SK-N-SH treated with all-trans-retinoic acid at 6 μM for 48 hours (cell line): Measurements from ENCODE around the gene ISG15.

Experiments
- ATAC-seq: fragments of 200-7000 bp; cut with Tn5 transposase; 3 replicates; pipeline ENCODE4 v1.9.1; 2020; ENCODE audit warnings: mild to moderate bottlenecking, moderate library complexity
- ARNTL ChIP-seq: fragments of 450-650 bp; formaldehyde crosslinking; IDR thresholded peaks from 2 replicates; pipeline ENCODE4 v1.5.0; 2020; ENCODE audit warnings: low read depth, mild to moderate bottlenecking, moderate library complexity, borderline replicate concordance
- BACH2 ChIP-seq: fragments of 250-450 bp; sonication (Bioruptor Pico); IDR thresholded peaks from 2 replicates; pipeline ENCODE4 v1.9.0; 2021; ENCODE audit warnings: mild to moderate bottlenecking, borderline replicate concordance
- CREB5 ChIP-seq: fragments of 250-450 bp; sonication (Bioruptor Pico); IDR thresholded peaks from 2 replicates; pipeline ENCODE4 v1.5.1; 2020; ENCODE audit warnings: low read depth, mild to moderate bottlenecking, moderate library complexity
- ESRRG ChIP-seq: fragments of 250-450 bp; sonication (Bioruptor Pico); IDR thresholded peaks from 2 replicates; pipeline ENCODE4 v1.6.1; 2021; ENCODE audit warnings: mild to moderate bottlenecking
- ISL1 ChIP-seq: fragments of 250-450 bp; sonication (Bioruptor Pico); IDR thresholded peaks from 2 replicates; pipeline ENCODE4 v2.1.2; 2022; ENCODE audit warnings: mild to moderate bottlenecking, moderate library complexity
- OSR1 ChIP-seq: fragments of 250-450 bp; sonication (Bioruptor Pico); IDR thresholded peaks from 2 replicates; pipeline ENCODE4 v1.8.0; 2022; ENCODE audit warnings: moderate library complexity, mild to moderate bottlenecking, inconsistent platforms
- PPARA ChIP-seq: fragments of 250-450 bp; sonication (Bioruptor Pico); IDR thresholded peaks from 2 replicates; pipeline ENCODE4 v1.5.0; 2020; ENCODE audit warnings: mild to moderate bottlenecking, borderline replicate concordance
- RARB ChIP-seq: fragments of 250-450 bp; sonication (Bioruptor Pico); IDR thresholded peaks from 2 replicates; pipeline ENCODE4 v1.8.0; 2021; ENCODE audit warnings: mild to moderate bottlenecking, moderate library complexity
- SNAI2 ChIP-seq: fragments of 250-450 bp; sonication (Bioruptor Pico); IDR thresholded peaks from 2 replicates; pipeline ENCODE4 v1.5.0; 2020; ENCODE audit warnings: mild to moderate bottlenecking, moderate library complexity
- TCF4 ChIP-seq: fragments of 250-450 bp; sonication (Bioruptor Pico); IDR thresholded peaks from 2 replicates; pipeline ENCODE4 v1.8.0; 2021; ENCODE audit warnings: mild to moderate bottlenecking, moderate library complexity, borderline replicate concordance
- TOX ChIP-seq: fragments of 250-450 bp; sonication (Bioruptor Pico); IDR thresholded peaks from 2 replicates; pipeline ENCODE4 v1.8.0; 2021; ENCODE audit warnings: mild to moderate bottlenecking, moderate library complexity, borderline replicate concordance
- ZC3H10 ChIP-seq: fragments of 250-450 bp; sonication (Bioruptor Pico); IDR thresholded peaks from 2 replicates; pipeline ENCODE4 v1.5.1; 2021; ENCODE audit warnings: mild to moderate bottlenecking, moderate library complexity
- ZFP30 ChIP-seq: fragments of 450-650 bp; formaldehyde crosslinking; IDR thresholded peaks from 2 replicates; pipeline ENCODE4 v1.5.0; 2022; ENCODE audit warnings: mild to moderate bottlenecking, moderate library complexity
- ZNF70 ChIP-seq: fragments of 450-650 bp; formaldehyde crosslinking; IDR thresholded peaks from 2 replicates; pipeline ENCODE4 v1.5.0; 2020; ENCODE audit warnings: mild to moderate bottlenecking, moderate library complexity
- ZNF8 ChIP-seq: fragments of 450-650 bp; formaldehyde crosslinking; IDR thresholded peaks from 2 replicates; pipeline ENCODE4 v1.5.0; 2020; ENCODE audit warnings: mild to moderate bottlenecking, moderate library complexity
- TF ChIP-seq, protein P1 (sequence below): fragments of 250-450 bp; sonication (Bioruptor Pico); IDR thresholded peaks from 2 replicates; pipeline ENCODE4 v1.5.0; 2020; ENCODE audit warnings: mild to moderate bottlenecking, moderate library complexity
- TF ChIP-seq, protein P2 (sequence below): fragments of 250-450 bp; sonication (Bioruptor Pico); IDR thresholded peaks from 2 replicates; pipeline ENCODE4 v1.5.1; 2021; ENCODE audit warnings: mild to moderate bottlenecking, moderate library complexity
- TF ChIP-seq, protein P3 (sequence below): fragments of 250-450 bp; sonication (Bioruptor Pico); IDR thresholded peaks from 2 replicates; pipeline ENCODE4 v1.8.0; 2021; ENCODE audit warnings: low read depth, mild to moderate bottlenecking, moderate library complexity, borderline replicate concordance

Gene ISG15

DNA sequence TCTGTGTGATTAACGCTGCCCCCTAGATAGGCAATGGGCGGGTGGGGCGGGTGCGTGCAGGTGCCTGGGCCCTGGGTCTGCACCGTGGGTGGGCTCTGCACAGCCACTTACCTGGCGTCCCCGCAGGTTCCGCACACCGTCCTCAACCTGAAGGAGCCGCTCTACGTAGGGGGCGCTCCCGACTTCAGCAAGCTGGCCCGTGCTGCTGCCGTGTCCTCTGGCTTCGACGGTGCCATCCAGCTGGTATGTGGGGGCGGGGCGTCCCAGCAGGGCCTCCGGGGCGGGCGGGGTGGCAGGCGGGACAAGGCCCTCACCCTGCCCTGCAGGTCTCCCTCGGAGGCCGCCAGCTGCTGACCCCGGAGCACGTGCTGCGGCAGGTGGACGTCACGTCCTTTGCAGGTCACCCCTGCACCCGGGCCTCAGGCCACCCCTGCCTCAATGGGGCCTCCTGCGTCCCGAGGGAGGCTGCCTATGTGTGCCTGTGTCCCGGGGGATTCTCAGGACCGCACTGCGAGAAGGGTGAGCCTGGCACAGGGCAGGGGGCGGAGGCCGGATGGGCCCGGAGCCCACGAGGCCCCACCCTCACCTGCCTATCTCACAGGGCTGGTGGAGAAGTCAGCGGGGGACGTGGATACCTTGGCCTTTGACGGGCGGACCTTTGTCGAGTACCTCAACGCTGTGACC lies 38.0 kb downstream of the ISG15 start:
- TF ChIP-seq, protein P1, sequence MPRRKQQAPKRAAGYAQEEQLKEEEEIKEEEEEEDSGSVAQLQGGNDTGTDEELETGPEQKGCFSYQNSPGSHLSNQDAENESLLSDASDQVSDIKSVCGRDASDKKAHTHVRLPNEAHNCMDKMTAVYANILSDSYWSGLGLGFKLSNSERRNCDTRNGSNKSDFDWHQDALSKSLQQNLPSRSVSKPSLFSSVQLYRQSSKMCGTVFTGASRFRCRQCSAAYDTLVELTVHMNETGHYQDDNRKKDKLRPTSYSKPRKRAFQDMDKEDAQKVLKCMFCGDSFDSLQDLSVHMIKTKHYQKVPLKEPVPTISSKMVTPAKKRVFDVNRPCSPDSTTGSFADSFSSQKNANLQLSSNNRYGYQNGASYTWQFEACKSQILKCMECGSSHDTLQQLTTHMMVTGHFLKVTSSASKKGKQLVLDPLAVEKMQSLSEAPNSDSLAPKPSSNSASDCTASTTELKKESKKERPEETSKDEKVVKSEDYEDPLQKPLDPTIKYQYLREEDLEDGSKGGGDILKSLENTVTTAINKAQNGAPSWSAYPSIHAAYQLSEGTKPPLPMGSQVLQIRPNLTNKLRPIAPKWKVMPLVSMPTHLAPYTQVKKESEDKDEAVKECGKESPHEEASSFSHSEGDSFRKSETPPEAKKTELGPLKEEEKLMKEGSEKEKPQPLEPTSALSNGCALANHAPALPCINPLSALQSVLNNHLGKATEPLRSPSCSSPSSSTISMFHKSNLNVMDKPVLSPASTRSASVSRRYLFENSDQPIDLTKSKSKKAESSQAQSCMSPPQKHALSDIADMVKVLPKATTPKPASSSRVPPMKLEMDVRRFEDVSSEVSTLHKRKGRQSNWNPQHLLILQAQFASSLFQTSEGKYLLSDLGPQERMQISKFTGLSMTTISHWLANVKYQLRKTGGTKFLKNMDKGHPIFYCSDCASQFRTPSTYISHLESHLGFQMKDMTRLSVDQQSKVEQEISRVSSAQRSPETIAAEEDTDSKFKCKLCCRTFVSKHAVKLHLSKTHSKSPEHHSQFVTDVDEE (CRISPR knock-in tag), result no peak
- TF ChIP-seq ARNTL (no peak), PPARA (CRISPR knock-in tag) (no peak), CREB5 (no peak), ZFP30 (no peak), SNAI2 (CRISPR knock-in tag) (no peak), TCF4 (CRISPR knock-in tag) (no peak), ESRRG (no peak), TOX (CRISPR knock-in tag) (no peak), ZC3H10 (CRISPR knock-in tag) (no peak), BACH2 (CRISPR knock-in tag) (no peak)
- TF ChIP-seq, protein P2, sequence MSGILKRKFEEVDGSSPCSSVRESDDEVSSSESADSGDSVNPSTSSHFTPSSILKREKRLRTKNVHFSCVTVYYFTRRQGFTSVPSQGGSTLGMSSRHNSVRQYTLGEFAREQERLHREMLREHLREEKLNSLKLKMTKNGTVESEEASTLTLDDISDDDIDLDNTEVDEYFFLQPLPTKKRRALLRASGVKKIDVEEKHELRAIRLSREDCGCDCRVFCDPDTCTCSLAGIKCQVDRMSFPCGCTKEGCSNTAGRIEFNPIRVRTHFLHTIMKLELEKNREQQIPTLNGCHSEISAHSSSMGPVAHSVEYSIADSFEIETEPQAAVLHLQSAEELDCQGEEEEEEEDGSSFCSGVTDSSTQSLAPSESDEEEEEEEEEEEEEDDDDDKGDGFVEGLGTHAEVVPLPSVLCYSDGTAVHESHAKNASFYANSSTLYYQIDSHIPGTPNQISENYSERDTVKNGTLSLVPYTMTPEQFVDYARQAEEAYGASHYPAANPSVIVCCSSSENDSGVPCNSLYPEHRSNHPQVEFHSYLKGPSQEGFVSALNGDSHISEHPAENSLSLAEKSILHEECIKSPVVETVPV (CRISPR knock-in tag), result no peak
- no peak for ATAC-seq

DNA sequence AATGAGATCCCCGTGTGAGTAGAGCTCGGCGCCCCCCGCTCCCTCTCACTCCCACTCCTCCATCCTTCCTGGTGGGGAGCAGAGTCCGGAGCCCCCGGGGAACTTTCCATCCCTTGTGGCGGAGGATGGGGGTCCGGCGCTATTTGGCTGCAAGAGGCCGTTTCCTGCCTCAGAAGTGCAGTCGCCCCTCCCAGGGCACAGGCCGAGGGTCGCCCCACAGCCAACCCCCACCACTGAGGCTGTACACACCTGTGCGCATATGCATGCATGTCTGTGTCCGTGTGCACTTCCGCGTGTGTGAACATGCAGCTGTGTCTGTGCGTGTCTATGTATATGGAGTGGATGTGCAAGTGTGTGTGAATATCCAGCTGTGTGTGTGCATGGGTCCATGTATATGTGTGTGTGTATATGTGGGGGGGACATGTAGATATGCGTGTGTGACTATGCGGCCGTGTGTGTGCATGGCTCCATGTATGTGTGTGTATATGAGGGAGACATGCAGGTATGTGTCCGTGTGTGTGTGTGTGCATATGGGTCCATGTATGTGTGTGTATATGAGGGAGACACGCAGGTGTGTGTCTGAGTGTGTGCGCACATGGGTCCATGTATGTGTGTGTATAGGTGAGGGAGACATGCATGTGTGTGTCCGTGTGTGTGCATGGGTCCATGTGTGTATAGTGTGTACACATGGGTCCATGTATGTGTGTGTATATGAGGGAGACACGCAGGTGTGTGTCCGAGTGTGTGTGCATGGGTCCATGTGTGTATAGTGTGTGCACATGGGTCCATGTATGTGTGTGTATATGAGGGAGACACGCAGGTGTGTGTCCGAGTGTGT lies 38.9 kb downstream of the ISG15 start:
- no peak for ATAC-seq
- TF ChIP-seq CREB5 (no peak), TOX (CRISPR knock-in tag) (no peak), ZNF8 (CRISPR knock-in tag) (no peak), ESRRG (no peak), OSR1 (no peak), RARB (CRISPR knock-in tag) (no peak), ZNF70 (CRISPR knock-in tag) (no peak), BACH2 (CRISPR knock-in tag) (no peak), ISL1 (CRISPR knock-in tag) (no peak), SNAI2 (CRISPR knock-in tag) (no peak), PPARA (CRISPR knock-in tag) (no peak), ZFP30 (no peak), TCF4 (CRISPR knock-in tag) (no peak)
- TF ChIP-seq, protein P1 (CRISPR knock-in tag), result no peak
- TF ChIP-seq, protein P2 (CRISPR knock-in tag), result no peak
- TF ChIP-seq, protein P3, sequence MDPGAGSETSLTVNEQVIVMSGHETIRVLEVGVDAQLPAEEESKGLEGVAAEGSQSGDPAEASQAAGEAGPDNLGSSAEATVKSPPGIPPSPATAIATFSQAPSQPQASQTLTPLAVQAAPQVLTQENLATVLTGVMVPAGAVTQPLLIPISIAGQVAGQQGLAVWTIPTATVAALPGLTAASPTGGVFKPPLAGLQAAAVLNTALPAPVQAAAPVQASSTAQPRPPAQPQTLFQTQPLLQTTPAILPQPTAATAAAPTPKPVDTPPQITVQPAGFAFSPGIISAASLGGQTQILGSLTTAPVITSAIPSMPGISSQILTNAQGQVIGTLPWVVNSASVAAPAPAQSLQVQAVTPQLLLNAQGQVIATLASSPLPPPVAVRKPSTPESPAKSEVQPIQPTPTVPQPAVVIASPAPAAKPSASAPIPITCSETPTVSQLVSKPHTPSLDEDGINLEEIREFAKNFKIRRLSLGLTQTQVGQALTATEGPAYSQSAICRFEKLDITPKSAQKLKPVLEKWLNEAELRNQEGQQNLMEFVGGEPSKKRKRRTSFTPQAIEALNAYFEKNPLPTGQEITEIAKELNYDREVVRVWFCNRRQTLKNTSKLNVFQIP (CRISPR knock-in tag), result no peak
